Tibial artery (tissue), 4 donors: Measurements from ENCODE around the gene TAF4.
"Not testable (repeated sequence)": the region's sequence is repeated elsewhere in the genome, so short reads cannot be mapped to it uniquely, and the experiment has no call there.

ENCODE experiments used
- DNase-seq, 2 donors: peaks; one replicate each; pipeline ENCODE4 v3.0.0-alpha.2; 2019
- H3K27ac ChIP-seq, 2 donors: fragments of 200-600 bp; sonication (generic) in 1 of 2; 1 replicate in 1 of 2; 2 replicates in 1 of 2; pipeline ENCODE4 v1.5.1; 2018 to 2019; ENCODE audit warnings: mild to moderate bottlenecking in 1 of 2
- H3K27me3 ChIP-seq, 2 donors: fragments of 200-600 bp; sonication (generic) in 1 of 2; one replicate each; pipeline versions ENCODE4 v1.5.1 to v1.6.0; 2016 to 2019
- H3K36me3 ChIP-seq, 3 donors: fragments of 200-600 bp; sonication (generic) in 2 of 3; one replicate each; pipeline ENCODE4 v1.5.1; 2016 to 2019; ENCODE audit warnings: mild to moderate bottlenecking in 2 of 3
- H3K4me1 ChIP-seq, 4 donors: fragments of 200-600 bp; sonication (generic) in 2 of 4; 1 replicate in 3 of 4; 2 replicates in 1 of 4; pipeline ENCODE4 v1.5.1; 2016 to 2019
- H3K4me3 ChIP-seq, 2 donors: fragments of 200-600 bp; sonication (generic) in 1 of 2; 1 replicate in 1 of 2; 2 replicates in 1 of 2; pipeline ENCODE4 v1.5.1; 2018 to 2019; ENCODE audit warnings: mild to moderate bottlenecking in 2 of 2
- H3K9me3 ChIP-seq, 3 donors: fragments of 200-600 bp; sonication (generic) in 1 of 3; one replicate each; pipeline ENCODE4 v1.5.1; 2016 to 2019
- intact Hi-C: fragments of 100-400 bp; cut with DNase I; formaldehyde crosslinking; loops from one replicate; pipeline ENCODE4 v1.15.0; 2023; ENCODE audit warnings: low total_unique reads
- TF ChIP-seq, protein P1 (sequence below), 2 experiments: fragments of 200-600 bp in 1 of 2; fragments of 450-650 bp in 1 of 2; IDR thresholded peaks; one replicate each; pipeline ENCODE4 v1.5.1; 2017 to 2019; ENCODE audit warnings: antibody characterized with exemption in 2 of 2, mild to moderate bottlenecking in 1 of 2, moderate library complexity in 1 of 2

TAF4 gene

DNA sequence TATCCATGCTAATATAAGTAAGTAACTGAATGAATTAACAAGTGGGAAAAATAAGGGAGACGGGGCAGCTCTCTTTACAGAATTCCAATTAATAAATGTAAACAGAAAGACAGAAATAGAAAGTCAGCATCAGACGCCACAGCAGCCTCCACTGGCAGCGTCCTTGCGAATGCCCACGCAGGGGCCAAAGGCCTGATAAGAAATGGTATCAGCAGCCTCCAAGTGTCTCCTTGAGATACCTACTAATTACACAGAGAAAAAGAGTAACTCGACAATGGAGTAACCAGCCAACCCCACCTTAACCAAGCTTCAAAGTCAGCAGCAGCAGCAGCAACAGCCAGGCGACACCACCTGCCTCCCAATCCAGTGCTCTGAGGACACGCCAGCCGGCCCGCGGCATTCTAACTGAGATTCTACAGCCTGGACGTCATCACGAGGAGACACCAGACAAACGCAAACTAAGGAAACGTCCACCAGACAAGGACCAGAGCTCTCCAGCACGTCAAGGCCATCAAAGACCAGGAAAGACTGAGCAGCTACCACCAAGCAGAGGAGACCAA is 78.8 kb downstream of the TAF4 start:
- TF ChIP-seq, protein P1, sequence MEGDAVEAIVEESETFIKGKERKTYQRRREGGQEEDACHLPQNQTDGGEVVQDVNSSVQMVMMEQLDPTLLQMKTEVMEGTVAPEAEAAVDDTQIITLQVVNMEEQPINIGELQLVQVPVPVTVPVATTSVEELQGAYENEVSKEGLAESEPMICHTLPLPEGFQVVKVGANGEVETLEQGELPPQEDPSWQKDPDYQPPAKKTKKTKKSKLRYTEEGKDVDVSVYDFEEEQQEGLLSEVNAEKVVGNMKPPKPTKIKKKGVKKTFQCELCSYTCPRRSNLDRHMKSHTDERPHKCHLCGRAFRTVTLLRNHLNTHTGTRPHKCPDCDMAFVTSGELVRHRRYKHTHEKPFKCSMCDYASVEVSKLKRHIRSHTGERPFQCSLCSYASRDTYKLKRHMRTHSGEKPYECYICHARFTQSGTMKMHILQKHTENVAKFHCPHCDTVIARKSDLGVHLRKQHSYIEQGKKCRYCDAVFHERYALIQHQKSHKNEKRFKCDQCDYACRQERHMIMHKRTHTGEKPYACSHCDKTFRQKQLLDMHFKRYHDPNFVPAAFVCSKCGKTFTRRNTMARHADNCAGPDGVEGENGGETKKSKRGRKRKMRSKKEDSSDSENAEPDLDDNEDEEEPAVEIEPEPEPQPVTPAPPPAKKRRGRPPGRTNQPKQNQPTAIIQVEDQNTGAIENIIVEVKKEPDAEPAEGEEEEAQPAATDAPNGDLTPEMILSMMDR (IDR thresholded peaks at IDR 0.05) = no peak
- H3K4me3 ChIP-seq = no peak overlapping the region
- H3K9me3 ChIP-seq = peaks cover 4 to 11% (median 10%) of the 10 kb centered on the region in 3 donors
- peaks cover 34 to 77% (median 51%) of the 10 kb centered on the region in 3 donors for H3K36me3 ChIP-seq
- no peak for DNase-seq
- intact Hi-C loops = no loop called here
- H3K4me1 ChIP-seq = no peaks in the 10 kb centered on the region
- H3K27me3 ChIP-seq = no peaks in the 10 kb centered on the region
- no peak overlapping the region for H3K27ac ChIP-seq

DNA sequence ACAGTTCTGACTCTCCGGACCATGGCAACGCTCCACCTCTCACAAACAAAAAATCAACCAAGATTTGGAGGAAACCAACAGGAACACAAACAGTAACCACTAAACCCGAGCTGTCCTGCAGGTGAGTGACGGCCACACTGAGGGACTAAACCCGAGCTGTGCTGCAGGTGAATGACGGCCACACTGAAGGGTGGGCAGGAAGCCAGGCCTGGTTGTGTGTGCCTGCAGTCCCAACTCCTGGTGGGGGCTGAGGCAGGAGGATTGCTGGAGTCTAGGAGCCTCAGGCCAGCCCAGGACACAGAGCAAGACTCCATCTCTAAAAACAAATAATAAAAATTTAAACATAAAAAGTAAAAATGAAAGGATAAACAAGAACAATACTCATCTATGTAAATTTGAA is 80.6 kb downstream of the TAF4 start:
- H3K27me3 ChIP-seq = no peaks in the 10 kb centered on the region
- H3K4me1 ChIP-seq = no peaks in the 10 kb centered on the region
- no peak overlapping the region for H3K27ac ChIP-seq
- peaks cover 17 to 67% (median 37%) of the 10 kb centered on the region in 3 donors for H3K36me3 ChIP-seq
- no peaks in the 10 kb centered on the region for H3K9me3 ChIP-seq
- no peak overlapping the region for H3K4me3 ChIP-seq
- TF ChIP-seq, protein P1 (IDR thresholded peaks at IDR 0.05) = no peak
- intact Hi-C loops = no loop called here
- no peak for DNase-seq

DNA sequence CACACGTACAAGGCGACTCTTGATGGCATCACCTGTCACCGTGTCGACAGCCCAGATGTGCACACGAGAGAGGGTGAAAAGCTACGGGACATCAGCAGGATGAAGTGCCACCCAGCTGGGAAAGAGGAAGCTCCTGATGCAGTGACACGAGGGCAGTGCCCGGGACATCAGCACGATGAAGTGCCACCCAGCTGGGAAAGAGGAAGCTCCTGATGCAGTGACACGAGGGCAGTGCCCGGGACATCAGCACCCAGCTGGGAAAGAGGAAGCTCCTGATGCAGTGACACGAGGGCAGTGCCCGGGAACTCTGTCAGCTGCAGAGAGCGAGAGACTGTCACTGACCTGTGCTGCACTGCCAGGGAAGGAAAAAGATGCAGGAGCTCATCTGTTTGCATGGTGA is 81.2 kb downstream of the TAF4 start:
- H3K4me3 ChIP-seq, H3K27me3 ChIP-seq, DNase-seq, H3K27ac ChIP-seq, H3K4me1 ChIP-seq, intact Hi-C loops, H3K9me3 ChIP-seq: not testable (repeated sequence)
- H3K36me3 ChIP-seq = peaks cover 13 to 68% (median 39%) of the 10 kb centered on the region in 3 donors

DNA sequence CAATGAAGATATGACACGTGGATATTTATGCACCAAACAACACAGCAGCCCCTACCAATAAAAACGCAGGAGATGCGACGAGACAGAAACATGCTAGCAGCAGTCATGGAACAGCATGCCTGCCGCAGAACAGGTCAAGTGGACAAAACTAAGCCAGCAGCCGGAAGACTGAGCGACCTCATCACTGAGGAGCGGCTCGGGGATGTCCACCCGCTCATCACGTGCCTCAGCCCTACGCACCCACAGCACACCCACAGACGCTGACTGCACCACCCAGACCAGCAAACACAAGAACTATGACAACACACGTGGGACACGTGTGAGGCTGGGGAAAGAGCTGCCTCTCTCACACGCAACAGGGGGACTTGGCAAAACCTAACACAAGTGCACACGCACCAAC is 81.7 kb downstream of the TAF4 start:
- TF ChIP-seq, protein P1 (IDR thresholded peaks at IDR 0.05) = no peak
- Histone ChIP-seq H3K36me3 (peaks cover 13 to 69% (median 36%) of the 10 kb centered on the region in 3 donors), H3K27me3 (no peaks in the 10 kb centered on the region), H3K27ac (no peak overlapping the region), H3K4me1 (no peaks in the 10 kb centered on the region), H3K4me3 (no peak overlapping the region), H3K9me3 (no peaks in the 10 kb centered on the region)
- no peak for DNase-seq
- intact Hi-C loops = no loop called here

DNA sequence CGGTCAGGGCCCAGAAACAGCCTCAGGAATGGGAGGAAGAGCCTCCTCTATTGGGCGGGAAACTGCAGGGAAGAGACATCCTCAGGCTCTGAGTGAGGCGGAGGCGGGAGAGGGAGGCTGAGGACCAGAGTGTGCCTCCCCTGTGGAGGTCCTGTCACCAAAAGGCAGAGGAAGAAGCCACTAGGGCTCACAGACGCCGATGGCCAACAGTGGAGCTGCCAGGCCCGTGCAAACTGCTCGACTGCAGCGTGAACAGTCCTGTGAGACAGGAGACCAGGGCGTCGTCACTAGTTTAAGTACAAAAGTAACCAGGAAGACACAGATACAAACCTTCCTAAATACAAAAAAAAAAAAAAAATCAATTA is 82.7 kb downstream of the TAF4 start:
- DNase-seq = no peak
- Histone ChIP-seq H3K4me3 (no peak overlapping the region), H3K27me3 (no peaks in the 10 kb centered on the region), H3K36me3 (peaks cover 13 to 60% (median 34%) of the 10 kb centered on the region in 3 donors), H3K27ac (no peak overlapping the region), H3K9me3 (no peaks in the 10 kb centered on the region), H3K4me1 (no peaks in the 10 kb centered on the region)
- TF ChIP-seq, protein P1 (IDR thresholded peaks at IDR 0.05) = no peak
- intact Hi-C loops = no loop called here

DNA sequence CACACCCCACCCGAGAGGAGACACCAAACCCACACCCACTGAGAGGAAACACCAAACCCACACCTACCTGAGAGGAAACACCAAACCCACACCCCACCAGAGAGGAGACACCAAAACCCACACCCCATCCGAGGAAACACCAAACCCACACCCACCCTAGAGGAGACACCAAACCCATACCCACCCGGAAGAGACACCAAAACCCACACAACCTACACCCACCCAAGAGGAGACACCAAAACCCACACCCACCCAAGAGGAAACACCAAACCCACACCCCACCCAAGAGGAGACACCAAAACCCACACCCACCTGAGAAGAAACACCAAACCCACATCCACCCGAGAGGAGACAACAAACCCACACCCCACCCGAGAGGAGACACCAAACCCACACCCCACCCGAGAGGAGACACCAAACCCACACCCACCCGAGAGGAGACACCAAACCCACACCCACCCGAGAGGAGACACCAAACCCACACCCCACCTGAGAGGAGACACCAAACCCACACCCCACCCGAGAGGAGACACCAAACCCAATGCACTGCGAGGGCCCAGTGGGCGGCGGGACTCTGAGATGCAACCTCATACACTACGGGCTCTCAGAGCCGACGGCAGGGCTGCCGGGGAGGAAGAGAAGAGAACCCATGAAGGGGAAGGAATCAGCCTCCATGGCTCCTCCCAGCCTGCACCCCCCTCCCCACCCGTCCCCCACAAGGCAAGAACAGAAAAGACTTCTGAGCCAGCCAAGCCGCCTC is 83.3 kb downstream of the TAF4 start:
- Histone ChIP-seq H3K9me3 (no peaks in the 10 kb centered on the region), H3K27me3 (no peaks in the 10 kb centered on the region), H3K4me3 (no peak overlapping the region), H3K36me3 (peaks cover 11 to 58% (median 32%) of the 10 kb centered on the region in 3 donors), H3K4me1 (no peaks in the 10 kb centered on the region), H3K27ac (no peak overlapping the region)
- TF ChIP-seq, protein P1 (IDR thresholded peaks at IDR 0.05) = no peak
- intact Hi-C loops = no loop called here
- DNase-seq = no peak

DNA sequence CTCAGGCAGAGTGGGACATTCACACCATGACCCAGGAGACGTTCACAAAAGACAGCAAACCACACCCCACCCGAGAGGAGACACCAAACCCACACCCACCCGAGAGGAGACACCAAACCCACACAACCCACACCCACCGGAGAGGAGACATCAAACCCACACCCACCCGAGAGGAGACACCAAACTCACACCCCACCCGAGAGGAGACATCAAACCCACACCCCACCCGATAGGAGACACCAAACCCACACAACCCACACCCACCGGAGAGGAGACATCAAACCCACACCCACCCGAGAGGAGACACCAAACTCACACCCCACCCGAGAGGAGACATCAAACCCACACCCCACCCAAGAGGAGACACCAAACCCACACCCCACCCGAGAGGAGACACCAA is 84.0 kb downstream of the TAF4 start:
- H3K4me1 ChIP-seq, DNase-seq, intact Hi-C loops, H3K27ac ChIP-seq, H3K9me3 ChIP-seq, H3K27me3 ChIP-seq, H3K4me3 ChIP-seq: not testable (repeated sequence)
- H3K36me3 ChIP-seq = peaks cover 10 to 58% (median 28%) of the 10 kb centered on the region in 3 donors
